Esophagus muscularis mucosa (tissue), 3 donors: ENCODE measurements around the gene PECR.

ENCODE experiments used
- CTCF ChIP-seq, 3 experiments: fragments of 200-600 bp in 2 of 3; fragments of 450-650 bp in 1 of 3; sonication (generic) in 2 of 3; IDR thresholded peaks; one replicate each; pipeline ENCODE4 v1.5.1; 2017 to 2019; ENCODE audit warnings: antibody characterized with exemption in 3 of 3, mild to moderate bottlenecking in 2 of 3, moderate library complexity in 1 of 3
- POLR2A ChIP-seq: fragments of 450-650 bp; IDR thresholded peaks from one replicate; pipeline ENCODE4 v1.6.1; 2017; ENCODE audit warnings: antibody characterized with exemption, moderate library complexity, mild to moderate bottlenecking, low read depth
- POLR2AphosphoS5 ChIP-seq, 2 donors: sonication (generic); formaldehyde crosslinking; IDR thresholded peaks; one replicate each; pipeline ENCODE4 v1.6.1; 2017; ENCODE audit warnings: antibody characterized with exemption in 2 of 2

GRCh38 chr2:216014986-216015385, 66.6 kb downstream of the PECR start:
- TF ChIP-seq CTCF (IDR thresholded peaks at IDR 0.05) (no peak), POLR2AphosphoS5 (IDR thresholded peaks at IDR 0.05) (no peak), POLR2A (no peak)
